K562 (cell line): ENCODE results near the gene DPM1. TPM values are rescaled to one million over a fixed set of nuclear protein-coding genes. Genes with fewer than 3 reads are reported as not detected.

Experiments
- CBFA2T2 ChIP-seq: fragments of 450-650 bp; conservative IDR thresholded peaks from 2 replicates; pipeline ENCODE4 v1.6.1; 2017; ENCODE audit warnings: mild to moderate bottlenecking
- COPS2 ChIP-seq: fragments of 450-650 bp; conservative IDR thresholded peaks from 2 replicates; pipeline ENCODE4 v1.6.1; 2016; ENCODE audit warnings: mild to moderate bottlenecking, moderate library complexity
- CREB3 ChIP-seq: fragments of 450-650 bp; conservative IDR thresholded peaks from 2 replicates; pipeline ENCODE4 v1.6.1; 2016; ENCODE audit warnings: missing genetic modification characterization, low read depth, mild to moderate bottlenecking, missing compliant biosample characterization, moderate library complexity
- MECOM ChIP-seq: fragments of 250-450 bp; sonication (Bioruptor Pico); IDR thresholded peaks from 2 replicates; pipeline ENCODE4 v1.8.0; 2022; ENCODE audit warnings: inconsistent platforms
- PHB2 ChIP-seq: fragments of 450-650 bp; IDR thresholded peaks from 2 replicates; pipeline ENCODE4 v1.6.1; 2017; ENCODE audit warnings: low read depth
- POLR2AphosphoS5 ChIP-seq: IDR thresholded peaks from 2 replicates; pipeline ENCODE4 v1.6.1; 2011; ENCODE audit warnings: mild to moderate bottlenecking, low read depth, low read length, moderate library complexity; ENCODE audit not compliant: control insufficient read depth, insufficient read depth
- RERE ChIP-seq: sonication (generic); formaldehyde crosslinking; IDR thresholded peaks from 2 replicates; pipeline ENCODE4 v1.8.0; 2023; ENCODE audit warnings: missing genetic modification reagents, mild to moderate bottlenecking, borderline replicate concordance
- RFX5 ChIP-seq: IDR thresholded peaks from 2 replicates; pipeline ENCODE4 v1.6.1; 2011; ENCODE audit warnings: low read depth, mild to moderate bottlenecking, improper control_type of control experiment, low read length
- SIX5 ChIP-seq, 2 experiments: IDR thresholded peaks; 2 replicates each; pipeline ENCODE4 v1.6.1; 2011; ENCODE audit warnings: low read length in 2 of 2, borderline replicate concordance in 1 of 2, low read depth in 1 of 2, mild to moderate bottlenecking in 1 of 2, moderate library complexity in 1 of 2; ENCODE audit not compliant: insufficient read depth in 1 of 2
- SOX6 ChIP-seq: fragments of 450-650 bp; IDR thresholded peaks from 2 replicates; pipeline ENCODE4 v1.6.1; 2014; ENCODE audit warnings: mild to moderate bottlenecking
- TARDBP ChIP-seq: fragments of 450-650 bp; IDR thresholded peaks from 2 replicates; pipeline ENCODE4 v1.6.1; 2016
- ZNF609 ChIP-seq: sonication (generic); formaldehyde crosslinking; IDR thresholded peaks from 2 replicates; pipeline ENCODE4 v1.8.1; 2023; ENCODE audit warnings: missing genetic modification reagents, mild to moderate bottlenecking, borderline replicate concordance
- ZNF639 ChIP-seq, 2 experiments: fragments of 200-800 bp in 1 of 2; sonication (Bioruptor generic) in 1 of 2; sonication (generic) in 1 of 2; formaldehyde crosslinking in 1 of 2; IDR thresholded peaks in 1 of 2; conservative IDR thresholded peaks in 1 of 2; 2 replicates each; pipeline versions ENCODE4 v1.5.0 to v1.6.1; 2016 to 2020; ENCODE audit warnings: missing compliant biosample characterization in 1 of 2, missing genetic modification characterization in 1 of 2, missing genetic modification reagents in 1 of 2
- polyA plus RNA-seq, 8 experiments: library from polyadenylated mRNA; depleted of rRNA in 4 of 8; stranded (reverse) in 5 of 8; unstranded in 3 of 8; fragments of >200 nt; fragmentation: Nextera tagmentation in 2 of 8; fragmentation: Illumina TruSeq in 1 of 8; extraction: Ambion mirVana in 2 of 8; extraction: Trizol in 1 of 8; gene quantifications; 2 replicates each; pipeline versions ENCODE4 v1.2.1 to v1.2.3, GENCODE V29; 2011 to 2014; ENCODE audit warnings: inconsistent platforms in 1 of 8, missing spikeins in 1 of 8
- total RNA-seq, 7 experiments: library from RNA; depleted of rRNA in 6 of 7; stranded (reverse); fragments of >200 nt in 6 of 7; fragmentation: Illumina TruSeq in 2 of 7; extraction: Trizol in 2 of 7; gene quantifications; 2 replicates each; pipeline versions ENCODE4 v1.2.1 to v1.2.3, GENCODE V29; 2011 to 2021; ENCODE audit warnings: low replicate concordance in 1 of 7

Gene DPM1
- total and polyA plus RNA-seq, 9 of the 15 experiments (the other 6 are each of a cell fraction or from before 2014, with no cell fraction given) = 75.2 to 190 (median 153) TPM

DNA sequence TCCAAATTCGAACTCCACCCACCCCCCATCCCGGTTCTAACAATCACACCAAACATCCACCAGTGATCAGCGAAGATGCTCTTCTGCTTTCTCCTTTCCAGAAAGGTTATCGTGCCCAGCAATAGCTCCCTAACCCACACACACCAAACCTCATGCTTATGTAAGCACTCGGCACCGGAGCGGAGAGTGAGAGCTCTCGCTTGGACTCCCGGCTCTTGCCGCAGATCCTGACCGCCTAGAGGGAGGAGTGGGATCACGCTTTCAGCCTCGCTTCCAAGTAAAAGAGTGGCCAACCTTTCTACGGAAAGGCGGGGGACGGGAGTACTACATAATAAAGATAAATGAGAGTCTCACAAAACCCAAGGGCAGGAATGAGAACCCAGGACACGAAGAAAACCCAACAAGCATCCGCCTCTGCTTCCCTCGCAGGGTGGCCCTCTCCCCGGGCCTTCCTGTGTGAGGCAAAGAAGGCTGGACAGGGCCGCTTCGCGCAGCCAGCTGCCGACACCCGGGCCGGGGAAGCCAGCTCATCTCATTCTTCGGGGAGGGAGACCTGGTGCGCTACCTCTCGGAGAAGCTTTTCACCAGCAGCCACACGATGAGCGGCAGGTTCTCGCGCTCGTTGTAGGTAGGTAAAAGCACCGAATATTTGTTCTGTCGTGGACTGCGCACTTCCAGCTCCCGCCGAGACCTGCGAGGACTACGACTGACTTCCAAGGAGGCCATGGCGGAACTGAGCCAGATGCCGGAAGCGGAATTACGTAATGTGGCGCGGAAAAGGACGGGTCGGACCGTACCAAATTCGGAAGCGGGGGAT, at the start of gene DPM1 (continued):
- TF ChIP-seq ZNF639 (CRISPR knock-in tag; conservative IDR thresholded peaks at IDR 0.05 in 1 of 2, IDR thresholded peaks at IDR 0.05 in 1 of 2) (no peak; a peak in 1 of 4 replicates), TARDBP (no peak), CBFA2T2 (no peak), CREB3 (tag) (no peak), SOX6 (no peak; the same call in 1 of the 2 replicates), PHB2 (no peak), COPS2 (no peak), MECOM (CRISPR knock-in tag) (no peak), RFX5 (no peak), POLR2AphosphoS5 (peak; percentile 96), RERE (CRISPR knock-in tag) (peak; percentile 37; the same call in 1 of the 2 replicates), SIX5 (IDR thresholded peaks at IDR 0.05; ENCODE audit: borderline replicate concordance in 1 of 2, insufficient read depth in 1 of 2, low read depth in 1 of 2, low read length in 2 of 2) (no peak), ZNF609 (CRISPR knock-in tag) (no peak)
